Measurements from ENCODE around the gene MID1IP1.

Gene MID1IP1

GRCh38 chrX:38831949-38832348 lies 30.7 kb downstream of the MID1IP1 start:
- in situ Hi-C loops (cut with HindIII; ENCODE audit: low sequenced_read_pairs): no loop called here
- H3K4me3 ChIP-seq (ENCODE audit: low read depth, low read length): no peak overlapping the region
- DNase-seq (ENCODE audit: low read depth, low spot score): no peak
- TF ChIP-seq CTCF (IDR thresholded peaks at IDR 0.05; ENCODE audit: low read depth, low read length): no peak

- DNase-seq (ENCODE audit: low read depth, low spot score): no peak
- TF ChIP-seq CTCF (IDR thresholded peaks at IDR 0.05; ENCODE audit: low read depth, low read length): no peak
- no peak overlapping the region for H3K4me3 ChIP-seq (ENCODE audit: low read depth, low read length)
- in situ Hi-C loops (cut with HindIII; ENCODE audit: low sequenced_read_pairs): no loop called here
Measured at GRCh38 chrX:38837389-38837788, 36.1 kb downstream of the MID1IP1 start.

- no peak for TF ChIP-seq CTCF (IDR thresholded peaks at IDR 0.05; ENCODE audit: low read depth, low read length)
- H3K4me3 ChIP-seq (ENCODE audit: low read depth, low read length): no peak overlapping the region
- in situ Hi-C loops (cut with HindIII; ENCODE audit: low sequenced_read_pairs): no loop called here
- no peak for DNase-seq (ENCODE audit: low read depth, low spot score)
Measured at GRCh38 chrX:38839277-38839676, 38.0 kb downstream of the MID1IP1 start.

GRCh38 chrX:38839944-38840343 lies 38.7 kb downstream of the MID1IP1 start:
- DNase-seq (ENCODE audit: low read depth, low spot score): no peak
- in situ Hi-C loops (cut with HindIII; ENCODE audit: low sequenced_read_pairs): no loop called here
- TF ChIP-seq CTCF (IDR thresholded peaks at IDR 0.05; ENCODE audit: low read depth, low read length): no peak
- no peak overlapping the region for H3K4me3 ChIP-seq (ENCODE audit: low read depth, low read length)

- in situ Hi-C loops (cut with HindIII; ENCODE audit: low sequenced_read_pairs): no loop called here
- no peak for TF ChIP-seq CTCF (IDR thresholded peaks at IDR 0.05; ENCODE audit: low read depth, low read length)
- no peak overlapping the region for H3K4me3 ChIP-seq (ENCODE audit: low read depth, low read length)
- DNase-seq (ENCODE audit: low read depth, low spot score): no peak
Measured at GRCh38 chrX:38841750-38842149, 40.5 kb downstream of the MID1IP1 start.

GRCh38 chrX:38845426-38845825 lies 44.2 kb downstream of the MID1IP1 start:
- no peak for TF ChIP-seq CTCF (IDR thresholded peaks at IDR 0.05; ENCODE audit: low read depth, low read length)
- no peak overlapping the region for H3K4me3 ChIP-seq (ENCODE audit: low read depth, low read length)
- DNase-seq (ENCODE audit: low read depth, low spot score): no peak
- in situ Hi-C loops (cut with HindIII; ENCODE audit: low sequenced_read_pairs): no loop called here
